ENCODE data around the gene NINJ2. TPM values are rescaled to one million over a fixed set of nuclear protein-coding genes. Genes with fewer than 3 reads are reported as not detected.

NINJ2 gene
- polyA plus RNA-seq, 1 of the 3 experiments (the other 2 are of a cell fraction) = 0.07 TPM

DNA sequence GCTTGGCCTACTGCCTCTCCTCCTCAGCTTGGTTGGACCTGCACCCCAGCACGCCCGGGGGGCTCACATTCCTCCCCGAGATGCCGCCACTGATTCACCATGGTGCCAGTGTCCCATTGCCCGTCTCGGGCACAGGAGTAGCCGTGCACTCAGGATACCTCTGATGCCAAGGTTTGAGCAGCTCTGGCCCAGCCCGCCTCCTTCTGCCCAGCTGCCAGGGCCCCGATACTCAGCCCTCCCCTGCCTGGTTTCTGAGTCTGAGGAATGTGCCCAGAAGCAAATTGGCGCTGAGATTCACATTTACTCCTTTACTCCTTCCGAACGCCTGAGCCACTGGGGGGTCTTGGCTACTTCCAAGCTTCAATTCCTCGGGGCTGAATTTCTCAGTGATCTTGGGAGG is 63.5 kb downstream of the NINJ2 start:
- H3K36me3 ChIP-seq (replicated peaks in 1 of 2; ENCODE audit: control insufficient read depth in 1 of 2, insufficient read depth in 2 of 2, low read length in 1 of 2) = no peaks in the 10 kb centered on the region
- no peaks in the 10 kb centered on the region for H3K79me2 ChIP-seq (ENCODE audit: insufficient read depth)
- no peak for DNase-seq
- no peak overlapping the region for H3K4me2 ChIP-seq
- peaks cover 0 to 5% of the 10 kb centered on the region in 2 experiments; a peak in 1 of 4 replicates for H3K4me1 ChIP-seq (ENCODE audit: control insufficient read depth in 1 of 2, insufficient read depth in 2 of 2, low read depth in 1 of 2, low read length in 1 of 2)
- H3K9ac ChIP-seq = no peak overlapping the region
- no peaks in the 10 kb centered on the region for H3K9me2 ChIP-seq
- no peak overlapping the region for H3K4me3 ChIP-seq (ENCODE audit: low read depth in 2 of 2, low read length in 1 of 2)
- ChIA-PET CTCF (interaction anchor here (0.8 to 1.5 kb wide), 4 partner anchors 20 to 30 kb away, joined by 3 to 5 read pairs (median 4); no protein-coding TSS in a partner anchor), POLR2A (no interaction called here)
- no peaks in the 10 kb centered on the region for H3K27me3 ChIP-seq (ENCODE audit: insufficient read depth)
- TF ChIP-seq POLR2AphosphoS5 (IDR thresholded peaks at IDR 0.05; ENCODE audit: low read depth, low read length) (no peak), RAD21 (IDR thresholded peaks at IDR 0.05; ENCODE audit: low read length) (no peak), FOXM1 (IDR thresholded peaks at IDR 0.05; ENCODE audit: low read depth) (no peak), TEAD4 (IDR thresholded peaks at IDR 0.05; ENCODE audit: borderline replicate concordance, insufficient read depth) (no peak), EP300 (IDR thresholded peaks at IDR 0.05; ENCODE audit: borderline replicate concordance in 1 of 2, low read depth in 1 of 2, low read length in 1 of 2) (no peak), RCOR1 (IDR thresholded peaks at IDR 0.05; ENCODE audit: low read length) (no peak), MXI1 (IDR thresholded peaks at IDR 0.05; ENCODE audit: low read depth, low read length) (no peak), SMC3 (IDR thresholded peaks at IDR 0.05; ENCODE audit: low read depth, low read length) (no peak), MEF2A (IDR thresholded peaks at IDR 0.05; ENCODE audit: borderline replicate concordance, low read depth) (no peak), FOSL2 (IDR thresholded peaks at IDR 0.05; ENCODE audit: borderline replicate concordance, low read depth) (no peak), FOXJ3 (CRISPR knock-in tag; IDR thresholded peaks at IDR 0.05) (no peak), CHD2 (IDR thresholded peaks at IDR 0.05; ENCODE audit: low read length, partially characterized antibody) (no peak), GATA2 (CRISPR knock-in tag; IDR thresholded peaks at IDR 0.05) (no peak), NFIC (IDR thresholded peaks at IDR 0.05; ENCODE audit: borderline replicate concordance) (no peak)
- TF ChIP-seq, protein P1, sequence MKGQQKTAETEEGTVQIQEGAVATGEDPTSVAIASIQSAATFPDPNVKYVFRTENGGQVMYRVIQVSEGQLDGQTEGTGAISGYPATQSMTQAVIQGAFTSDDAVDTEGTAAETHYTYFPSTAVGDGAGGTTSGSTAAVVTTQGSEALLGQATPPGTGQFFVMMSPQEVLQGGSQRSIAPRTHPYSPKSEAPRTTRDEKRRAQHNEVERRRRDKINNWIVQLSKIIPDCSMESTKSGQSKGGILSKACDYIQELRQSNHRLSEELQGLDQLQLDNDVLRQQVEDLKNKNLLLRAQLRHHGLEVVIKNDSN (IDR thresholded peaks at IDR 0.05; ENCODE audit: borderline replicate concordance, low read depth) = no peak
- TF ChIP-seq, protein P2, sequence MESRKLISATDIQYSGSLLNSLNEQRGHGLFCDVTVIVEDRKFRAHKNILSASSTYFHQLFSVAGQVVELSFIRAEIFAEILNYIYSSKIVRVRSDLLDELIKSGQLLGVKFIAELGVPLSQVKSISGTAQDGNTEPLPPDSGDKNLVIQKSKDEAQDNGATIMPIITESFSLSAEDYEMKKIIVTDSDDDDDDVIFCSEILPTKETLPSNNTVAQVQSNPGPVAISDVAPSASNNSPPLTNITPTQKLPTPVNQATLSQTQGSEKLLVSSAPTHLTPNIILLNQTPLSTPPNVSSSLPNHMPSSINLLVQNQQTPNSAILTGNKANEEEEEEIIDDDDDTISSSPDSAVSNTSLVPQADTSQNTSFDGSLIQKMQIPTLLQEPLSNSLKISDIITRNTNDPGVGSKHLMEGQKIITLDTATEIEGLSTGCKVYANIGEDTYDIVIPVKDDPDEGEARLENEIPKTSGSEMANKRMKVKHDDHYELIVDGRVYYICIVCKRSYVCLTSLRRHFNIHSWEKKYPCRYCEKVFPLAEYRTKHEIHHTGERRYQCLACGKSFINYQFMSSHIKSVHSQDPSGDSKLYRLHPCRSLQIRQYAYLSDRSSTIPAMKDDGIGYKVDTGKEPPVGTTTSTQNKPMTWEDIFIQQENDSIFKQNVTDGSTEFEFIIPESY (IDR thresholded peaks at IDR 0.05; ENCODE audit: borderline replicate concordance, low read depth) = no peak
- TF ChIP-seq, protein P3, sequence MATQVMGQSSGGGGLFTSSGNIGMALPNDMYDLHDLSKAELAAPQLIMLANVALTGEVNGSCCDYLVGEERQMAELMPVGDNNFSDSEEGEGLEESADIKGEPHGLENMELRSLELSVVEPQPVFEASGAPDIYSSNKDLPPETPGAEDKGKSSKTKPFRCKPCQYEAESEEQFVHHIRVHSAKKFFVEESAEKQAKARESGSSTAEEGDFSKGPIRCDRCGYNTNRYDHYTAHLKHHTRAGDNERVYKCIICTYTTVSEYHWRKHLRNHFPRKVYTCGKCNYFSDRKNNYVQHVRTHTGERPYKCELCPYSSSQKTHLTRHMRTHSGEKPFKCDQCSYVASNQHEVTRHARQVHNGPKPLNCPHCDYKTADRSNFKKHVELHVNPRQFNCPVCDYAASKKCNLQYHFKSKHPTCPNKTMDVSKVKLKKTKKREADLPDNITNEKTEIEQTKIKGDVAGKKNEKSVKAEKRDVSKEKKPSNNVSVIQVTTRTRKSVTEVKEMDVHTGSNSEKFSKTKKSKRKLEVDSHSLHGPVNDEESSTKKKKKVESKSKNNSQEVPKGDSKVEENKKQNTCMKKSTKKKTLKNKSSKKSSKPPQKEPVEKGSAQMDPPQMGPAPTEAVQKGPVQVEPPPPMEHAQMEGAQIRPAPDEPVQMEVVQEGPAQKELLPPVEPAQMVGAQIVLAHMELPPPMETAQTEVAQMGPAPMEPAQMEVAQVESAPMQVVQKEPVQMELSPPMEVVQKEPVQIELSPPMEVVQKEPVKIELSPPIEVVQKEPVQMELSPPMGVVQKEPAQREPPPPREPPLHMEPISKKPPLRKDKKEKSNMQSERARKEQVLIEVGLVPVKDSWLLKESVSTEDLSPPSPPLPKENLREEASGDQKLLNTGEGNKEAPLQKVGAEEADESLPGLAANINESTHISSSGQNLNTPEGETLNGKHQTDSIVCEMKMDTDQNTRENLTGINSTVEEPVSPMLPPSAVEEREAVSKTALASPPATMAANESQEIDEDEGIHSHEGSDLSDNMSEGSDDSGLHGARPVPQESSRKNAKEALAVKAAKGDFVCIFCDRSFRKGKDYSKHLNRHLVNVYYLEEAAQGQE (IDR thresholded peaks at IDR 0.05; ENCODE audit: low read depth, low read length) = no peak
- H4K20me1 ChIP-seq (ENCODE audit: insufficient read depth) = no peaks in the 10 kb centered on the region
- no peaks in the 10 kb centered on the region for H3K9me3 ChIP-seq
- no peaks in the 10 kb centered on the region for H3F3A ChIP-seq (replicated peaks; ENCODE audit: insufficient read depth)
- H2AFZ ChIP-seq (ENCODE audit: low read depth) = no peak overlapping the region
- no peak overlapping the region for H3K27ac ChIP-seq (ENCODE audit: low read depth in 2 of 2, low read length in 1 of 2)
- 92% methylated on average over 8 of the region's 13 CpGs for WGBS (ENCODE audit: low lambda C conversion rate)
